Vagina (tissue), 2 donors: ENCODE results near the gene TMC8. TPM values are rescaled to one million over a fixed set of nuclear protein-coding genes. Genes with fewer than 3 reads are reported as not detected.

Source experiments
- DNase-seq, 2 donors: peaks; one replicate each; pipeline ENCODE4 v3.0.0-alpha.2; 2017; ENCODE audit errors: extremely low spot score in 2 of 2
- H3K27ac ChIP-seq: fragments of 200-600 bp; sonication (generic); one replicate; pipeline ENCODE4 v1.5.1; 2019
- H3K27me3 ChIP-seq: fragments of 200-600 bp; sonication (generic); one replicate; pipeline ENCODE4 v1.5.1; 2019
- H3K36me3 ChIP-seq, 2 donors: fragments of 200-600 bp; sonication (generic); one replicate each; pipeline ENCODE4 v1.5.1; 2017 to 2019
- H3K4me1 ChIP-seq: fragments of 200-600 bp; sonication (generic); one replicate; pipeline ENCODE4 v1.5.1; 2019
- H3K4me3 ChIP-seq, 2 donors: fragments of 200-600 bp; sonication (generic); 1 replicate in 1 of 2; 2 replicates in 1 of 2; pipeline ENCODE4 v1.5.1; 2016 to 2019
- H3K9me3 ChIP-seq: fragments of 200-600 bp; sonication (generic); one replicate; pipeline ENCODE4 v1.5.1; 2019
- CTCF ChIP-seq, 3 experiments: fragments of 450-650 bp in 2 of 3; fragments of 200-600 bp in 1 of 3; sonication (generic) in 1 of 3; IDR thresholded peaks; one replicate each; pipeline ENCODE4 v1.5.1; 2017 to 2019; ENCODE audit warnings: antibody characterized with exemption in 3 of 3, mild to moderate bottlenecking in 2 of 3, moderate library complexity in 2 of 3
- POLR2A ChIP-seq, 2 donors: fragments of 450-650 bp; IDR thresholded peaks; one replicate each; pipeline ENCODE4 v1.6.1; 2017; ENCODE audit warnings: antibody characterized with exemption in 2 of 2, mild to moderate bottlenecking in 2 of 2, moderate library complexity in 2 of 2
- POLR2AphosphoS5 ChIP-seq, 2 donors: sonication (generic); formaldehyde crosslinking; IDR thresholded peaks; one replicate each; pipeline ENCODE4 v1.9.0; 2017; ENCODE audit warnings: antibody characterized with exemption in 2 of 2, mild to moderate bottlenecking in 2 of 2, low read depth in 1 of 2; ENCODE audit not compliant: insufficient read depth in 1 of 2
- intact Hi-C: fragments of 100-400 bp; cut with DNase I; formaldehyde crosslinking; loops from one replicate; pipeline ENCODE4 v1.15.1; 2023
- total RNA-seq: library from RNA; depleted of rRNA; stranded (reverse); fragments of >200 nt; gene quantifications from one replicate; pipeline ENCODE4 v1.2.3, GENCODE V29; 2016

The TMC8 gene
- total RNA-seq, 1 donor from 2014 or later = 24.6 TPM

- Histone ChIP-seq H3K4me1 (peaks cover 26% of the 10 kb centered on the region), H3K27ac (no peak overlapping the region)
- intact Hi-C loops = no loop called here
Measured at GRCh38 chr17:78183916-78184315, 53.3 kb downstream of the TMC8 start.

GRCh38 chr17:78184351-78184750, 53.8 kb downstream of the TMC8 start:
- no peak overlapping the region for H3K27ac ChIP-seq
- TF ChIP-seq POLR2AphosphoS5 (IDR thresholded peaks at IDR 0.05; ENCODE audit: insufficient read depth in 1 of 2, low read depth in 1 of 2) = no peak
- peaks cover 26% of the 10 kb centered on the region for H3K4me1 ChIP-seq
- no peaks in the 10 kb centered on the region for H3K27me3 ChIP-seq
- no peak for DNase-seq
- intact Hi-C loops = no loop called here
- no peaks in the 10 kb centered on the region for H3K9me3 ChIP-seq
- no peak overlapping the region for H3K4me3 ChIP-seq
- no peaks in the 10 kb centered on the region for H3K36me3 ChIP-seq

More at GRCh38 chr17:78183916-78184315, 53.3 kb downstream of the TMC8 start:
- TF ChIP-seq CTCF (IDR thresholded peaks at IDR 0.05) (no peak), POLR2A (IDR thresholded peaks at IDR 0.05) (no peak), POLR2AphosphoS5 (IDR thresholded peaks at IDR 0.05; ENCODE audit: insufficient read depth in 1 of 2, low read depth in 1 of 2) (no peak)
- Histone ChIP-seq H3K4me3 (no peak overlapping the region), H3K36me3 (no peaks in the 10 kb centered on the region), H3K27me3 (no peaks in the 10 kb centered on the region), H3K9me3 (no peaks in the 10 kb centered on the region)
- no peak for DNase-seq

GRCh38 chr17:78184868-78185267, 54.3 kb downstream of the TMC8 start:
- Histone ChIP-seq H3K4me1 (peaks cover 26% of the 10 kb centered on the region), H3K36me3 (no peaks in the 10 kb centered on the region), H3K9me3 (no peaks in the 10 kb centered on the region), H3K27ac (no peak overlapping the region), H3K4me3 (no peak overlapping the region), H3K27me3 (no peaks in the 10 kb centered on the region)
- no peak for DNase-seq
- TF ChIP-seq CTCF (IDR thresholded peaks at IDR 0.05) (no peak), POLR2A (IDR thresholded peaks at IDR 0.05) (no peak), POLR2AphosphoS5 (IDR thresholded peaks at IDR 0.05; ENCODE audit: insufficient read depth in 1 of 2, low read depth in 1 of 2) (no peak)
- intact Hi-C loops = no loop called here

GRCh38 chr17:78185981-78186691, 55.6 kb downstream of the TMC8 start:
- no peaks in the 10 kb centered on the region for H3K27me3 ChIP-seq
- no peak for DNase-seq
- H3K4me3 ChIP-seq = peak overlapping the region; percentile 46 to 56
- intact Hi-C loops = no loop called here
- H3K9me3 ChIP-seq = no peaks in the 10 kb centered on the region
- peaks cover 26% of the 10 kb centered on the region for H3K4me1 ChIP-seq
- TF ChIP-seq POLR2AphosphoS5 (IDR thresholded peaks at IDR 0.05; ENCODE audit: insufficient read depth in 1 of 2, low read depth in 1 of 2) (no peak), POLR2A (IDR thresholded peaks at IDR 0.05) (no peak), CTCF (IDR thresholded peaks at IDR 0.05) (no peak)
- no peaks in the 10 kb centered on the region for H3K36me3 ChIP-seq
- H3K27ac ChIP-seq = peak overlapping the region; percentile 62

GRCh38 chr17:78186692-78187595, 56.4 kb downstream of the TMC8 start, which contains the start of the genes AFMID and TK1:
Gene AFMID (plus strand): TSS chr17:78187362. CDS start chr17:78187371, 9 bp downstream.
Gene TK1 (minus strand): TSS chr17:78187052. CDS start chr17:78186994, 58 bp downstream.
- peaks cover 26% of the 10 kb centered on the region for H3K4me1 ChIP-seq
- TF ChIP-seq POLR2A (IDR thresholded peaks at IDR 0.05) = peak in 1 of 2 donors; percentile 41
- TF ChIP-seq POLR2AphosphoS5 (IDR thresholded peaks at IDR 0.05; ENCODE audit: insufficient read depth in 1 of 2, low read depth in 1 of 2) = peak; percentile 72 to 80
- TF ChIP-seq CTCF (IDR thresholded peaks at IDR 0.05) = peak; percentile 58 to 81 (median 60)
- peak within 1 kb of the TSS; percentile 73 for H3K27ac ChIP-seq
- intact Hi-C loops = loop anchor here (1.0 kb wide), 1 partner anchor 39 kb away; no protein-coding TSS in a partner anchor
- peak within 1 kb of the TSS; percentile 46 to 56 for H3K4me3 ChIP-seq
- no peaks in the 10 kb centered on the region for H3K27me3 ChIP-seq
- H3K9me3 ChIP-seq = no peaks in the 10 kb centered on the region
- peak in 1 of 2 donors; percentile 97 for DNase-seq
- no peaks in the 10 kb centered on the region for H3K36me3 ChIP-seq
